Right lobe of liver (tissue), 4 donors: ENCODE data around the gene PRRC2C.

Experiments
- CTCF ChIP-seq, 4 donors: fragments of 200-600 bp in 3 of 4; fragments of 450-650 bp in 1 of 4; IDR thresholded peaks; one replicate each; pipeline versions ENCODE4 v1.5.1 to v1.8.0; 2016 to 2022; ENCODE audit warnings: antibody characterized with exemption in 4 of 4, mild to moderate bottlenecking in 2 of 4
- POLR2A ChIP-seq: fragments of 450-650 bp; IDR thresholded peaks from one replicate; pipeline ENCODE4 v1.6.1; 2017; ENCODE audit warnings: antibody characterized with exemption, mild to moderate bottlenecking
- donor health status: DM: no; HTN: no; CAD: no.
- donor health status: DM: no; HTN: no; CAD: no.
- donor health status: DM: no; HTN: yes; CAD: no.

GRCh38 chr1:171582589-171582988 is 97.3 kb downstream of the PRRC2C start:
- TF ChIP-seq POLR2A, result no peak
- TF ChIP-seq CTCF (IDR thresholded peaks at IDR 0.05), result no peak
